K562 (cell line): ENCODE data around the gene APP. TPM values are rescaled to one million over a fixed set of nuclear protein-coding genes. Genes with fewer than 3 reads are reported as not detected.
A peak's percentile ranks its signal among the peaks of the same experiment; 100 is the strongest.

ENCODE experiments used
- HIVEP1 ChIP-seq: fragments of 250-450 bp; sonication (Bioruptor Pico); IDR thresholded peaks from 2 replicates; pipeline ENCODE4 v1.4.0; 2020; ENCODE audit warnings: mild to moderate bottlenecking
- MAFK ChIP-seq: IDR thresholded peaks from 2 replicates; pipeline ENCODE4 v1.6.1; 2011; ENCODE audit warnings: low read length, improper control_type of control experiment
- NR2C1 ChIP-seq, 2 experiments: fragments of 450-650 bp; IDR thresholded peaks; 2 replicates each; pipeline ENCODE4 v1.6.1; 2017; ENCODE audit warnings: mild to moderate bottlenecking in 2 of 2, antibody characterized with exemption in 1 of 2, inconsistent platforms in 1 of 2, missing compliant biosample characterization in 1 of 2, missing genetic modification characterization in 1 of 2
- REST ChIP-seq, 2 experiments: fragments of 450-650 bp; formaldehyde crosslinking in 1 of 2; IDR thresholded peaks; 2 replicates each; pipeline versions ENCODE4 v1.4.0 to v1.6.1; 2014 to 2020; ENCODE audit warnings: mild to moderate bottlenecking in 2 of 2, borderline replicate concordance in 1 of 2, low read depth in 1 of 2
- SAFB2 ChIP-seq: fragments of 200-400 bp; formaldehyde crosslinking; IDR thresholded peaks from 2 replicates; pipeline ENCODE4 v1.6.1; 2018; ENCODE audit warnings: borderline replicate concordance, low read length, low read depth, moderate library complexity; ENCODE audit not compliant: severe bottlenecking
- TEAD1 ChIP-seq, 2 experiments: fragments of 450-650 bp in 1 of 2; sonication (generic) in 1 of 2; formaldehyde crosslinking; IDR thresholded peaks; 2 replicates each; pipeline versions ENCODE4 v1.4.0 to v1.8.0; 2020 to 2022; ENCODE audit warnings: mild to moderate bottlenecking in 2 of 2, missing genetic modification reagents in 1 of 2
- ZNF165 ChIP-seq: fragments of 250-450 bp; sonication (Bioruptor Pico); IDR thresholded peaks from 2 replicates; pipeline ENCODE4 v1.4.0; 2020; ENCODE audit warnings: borderline replicate concordance
- ZNF175 ChIP-seq: fragments of 200-800 bp; sonication (Bioruptor generic); IDR thresholded peaks from 2 replicates; pipeline ENCODE4 v1.6.1; 2016; ENCODE audit warnings: low read depth, mild to moderate bottlenecking, missing genetic modification characterization, missing compliant biosample characterization
- ZNF239 ChIP-seq: fragments of 250-450 bp; sonication (Bioruptor Pico); IDR thresholded peaks from 2 replicates; pipeline ENCODE4 v1.4.0; 2020; ENCODE audit warnings: mild to moderate bottlenecking
- ZNF3 ChIP-seq: fragments of 250-450 bp; sonication (Bioruptor Pico); IDR thresholded peaks from 2 replicates; pipeline ENCODE4 v1.5.0; 2021; ENCODE audit warnings: mild to moderate bottlenecking, moderate library complexity
- ZNF354B ChIP-seq: fragments of 250-450 bp; sonication (Bioruptor Pico); IDR thresholded peaks from 2 replicates; pipeline ENCODE4 v1.4.0; 2020
- ZNF449 ChIP-seq: fragments of 250-450 bp; sonication (Bioruptor Pico); IDR thresholded peaks from 2 replicates; pipeline ENCODE4 v1.8.0; 2022; ENCODE audit warnings: moderate library complexity, mild to moderate bottlenecking, inconsistent platforms
- polyA plus RNA-seq, 8 experiments: library from polyadenylated mRNA; depleted of rRNA in 4 of 8; stranded (reverse) in 5 of 8; unstranded in 3 of 8; fragments of >200 nt; fragmentation: Nextera tagmentation in 2 of 8; fragmentation: Illumina TruSeq in 1 of 8; extraction: Ambion mirVana in 2 of 8; extraction: Trizol in 1 of 8; gene quantifications; 2 replicates each; pipeline versions ENCODE4 v1.2.1 to v1.2.3, GENCODE V29; 2011 to 2014; ENCODE audit warnings: inconsistent platforms in 1 of 8, missing spikeins in 1 of 8
- total RNA-seq, 7 experiments: library from RNA; depleted of rRNA in 6 of 7; stranded (reverse); fragments of >200 nt in 6 of 7; fragmentation: Illumina TruSeq in 2 of 7; extraction: Trizol in 2 of 7; gene quantifications; 2 replicates each; pipeline versions ENCODE4 v1.2.1 to v1.2.3, GENCODE V29; 2011 to 2021; ENCODE audit warnings: low replicate concordance in 1 of 7
- TF ChIP-seq, protein P1 (sequence below), 2 experiments: IDR thresholded peaks; 2 replicates each; pipeline ENCODE4 v1.6.1; 2011; ENCODE audit warnings: borderline replicate concordance in 1 of 2, control low read depth in 1 of 2, low read depth in 1 of 2, low read length in 1 of 2, mild to moderate bottlenecking in 1 of 2, mixed read lengths in 1 of 2, moderate library complexity in 1 of 2; ENCODE audit not compliant: insufficient read depth in 1 of 2, insufficient read length in 1 of 2, poor library complexity in 1 of 2, severe bottlenecking in 1 of 2; ENCODE audit errors: extremely low read depth in 1 of 2
- TF ChIP-seq, protein P2 (sequence below): sonication (generic); formaldehyde crosslinking; IDR thresholded peaks from 2 replicates; pipeline ENCODE4 v1.8.1; 2022; ENCODE audit warnings: missing genetic modification reagents

Gene APP
- total and polyA plus RNA-seq, 9 of the 15 experiments (the other 6 are each of a cell fraction or from before 2014, with no cell fraction given) = 0.01 to 1.5 (median 0.16) TPM; not detected in 5

DNA sequence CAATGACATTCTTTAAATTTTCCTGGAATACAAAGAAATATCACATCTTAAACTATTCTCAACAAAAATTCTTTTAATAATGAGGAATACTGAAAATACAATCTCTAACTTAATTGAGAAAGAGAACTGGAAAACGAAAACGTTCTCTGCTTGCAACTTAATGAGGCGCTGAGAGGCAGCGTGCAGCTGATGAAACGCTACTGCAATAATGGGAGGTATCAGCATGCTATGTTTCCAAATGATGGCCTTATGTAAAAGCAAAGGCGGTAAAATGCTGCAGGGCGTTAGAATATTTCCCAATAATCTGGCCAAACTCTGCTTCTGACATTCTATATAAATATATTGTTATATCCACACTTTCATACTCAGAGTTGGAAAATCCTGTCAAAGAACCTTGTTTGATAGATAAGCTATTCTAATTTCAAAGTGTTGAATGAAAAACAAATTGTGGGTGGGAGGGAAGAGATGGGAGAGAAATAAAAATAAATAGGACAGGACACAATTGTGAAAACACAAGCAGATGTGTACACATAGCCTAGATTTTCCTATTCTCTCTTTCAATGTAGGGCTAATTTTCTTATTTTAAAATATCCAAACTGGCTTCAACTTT, 70.9 kb downstream of the APP start (continued):
- TF ChIP-seq NR2C1 (IDR thresholded peaks at IDR 0.05) (no peak), NR2C1 (tag; IDR thresholded peaks at IDR 0.05) (no peak), TEAD1 (CRISPR knock-in tag; IDR thresholded peaks at IDR 0.05) (peak in 1 of 2 experiments; percentile 54; a peak in 1 of 4 replicates), SAFB2 (no peak), MAFK (no peak), ZNF165 (CRISPR knock-in tag) (0 out of 2 replicates have a peak, but pooled peaks have one; percentile 27), ZNF449 (CRISPR knock-in tag) (peak; percentile 69; the same call in 1 of the 2 replicates), ZNF239 (peak; percentile 61), HIVEP1 (CRISPR knock-in tag) (0 out of 2 replicates have a peak, but pooled peaks have one; percentile 76), ZNF175 (CRISPR knock-in tag) (peak; percentile 87; the same call in 1 of the 2 replicates), ZNF354B (CRISPR knock-in tag) (peak; percentile 69), REST (IDR thresholded peaks at IDR 0.05; ENCODE audit: borderline replicate concordance) (no peak), REST (CRISPR knock-in tag; IDR thresholded peaks at IDR 0.05; ENCODE audit: low read depth) (no peak), ZNF3 (CRISPR knock-in tag) (no peak)
- TF ChIP-seq, protein P1, sequence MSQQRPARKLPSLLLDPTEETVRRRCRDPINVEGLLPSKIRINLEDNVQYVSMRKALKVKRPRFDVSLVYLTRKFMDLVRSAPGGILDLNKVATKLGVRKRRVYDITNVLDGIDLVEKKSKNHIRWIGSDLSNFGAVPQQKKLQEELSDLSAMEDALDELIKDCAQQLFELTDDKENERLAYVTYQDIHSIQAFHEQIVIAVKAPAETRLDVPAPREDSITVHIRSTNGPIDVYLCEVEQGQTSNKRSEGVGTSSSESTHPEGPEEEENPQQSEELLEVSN (IDR thresholded peaks at IDR 0.05; ENCODE audit: borderline replicate concordance in 1 of 2, extremely low read depth in 1 of 2, insufficient read depth in 1 of 2, insufficient read length in 1 of 2, low read depth in 1 of 2, low read length in 1 of 2, poor library complexity in 1 of 2, severe bottlenecking in 1 of 2) = no peak
- TF ChIP-seq, protein P2, sequence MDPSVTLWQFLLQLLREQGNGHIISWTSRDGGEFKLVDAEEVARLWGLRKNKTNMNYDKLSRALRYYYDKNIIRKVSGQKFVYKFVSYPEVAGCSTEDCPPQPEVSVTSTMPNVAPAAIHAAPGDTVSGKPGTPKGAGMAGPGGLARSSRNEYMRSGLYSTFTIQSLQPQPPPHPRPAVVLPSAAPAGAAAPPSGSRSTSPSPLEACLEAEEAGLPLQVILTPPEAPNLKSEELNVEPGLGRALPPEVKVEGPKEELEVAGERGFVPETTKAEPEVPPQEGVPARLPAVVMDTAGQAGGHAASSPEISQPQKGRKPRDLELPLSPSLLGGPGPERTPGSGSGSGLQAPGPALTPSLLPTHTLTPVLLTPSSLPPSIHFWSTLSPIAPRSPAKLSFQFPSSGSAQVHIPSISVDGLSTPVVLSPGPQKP (CRISPR knock-in tag) = no peak
